ENCODE results near the gene GARRE1.
"Not testable (repeated sequence)": the region's sequence is repeated elsewhere in the genome, so short reads cannot be mapped to it uniquely, and the experiment has no call there.

GARRE1 gene

GRCh38 chr19:34259367-34260095 lies 5.2 kb downstream of the GARRE1 start:
- no peak for DNase-seq (ENCODE audit: low read depth, low spot score)

GRCh38 chr19:34260771-34261173 lies 6.4 kb downstream of the GARRE1 start:
- no peak for DNase-seq (ENCODE audit: low read depth, low spot score)

- DNase-seq (ENCODE audit: low read depth, low spot score) = no peak
Observed at GRCh38 chr19:34261334-34262109, 7.2 kb downstream of the GARRE1 start.

GRCh38 chr19:34263745-34264237 lies 9.4 kb downstream of the GARRE1 start:
- DNase-seq (ENCODE audit: low read depth, low spot score) = no peak

- no peak for DNase-seq (ENCODE audit: low read depth, low spot score)
Observed at GRCh38 chr19:34265221-34265650, 10.9 kb downstream of the GARRE1 start.

GRCh38 chr19:34269081-34269480 lies 14.7 kb downstream of the GARRE1 start:
- DNase-seq (ENCODE audit: low read depth, low spot score) = no peak

GRCh38 chr19:34269489-34269888 lies 15.1 kb downstream of the GARRE1 start:
- no peak for DNase-seq (ENCODE audit: low read depth, low spot score)

GRCh38 chr19:34269968-34270621 lies 15.7 kb downstream of the GARRE1 start:
- peak; percentile 1 for DNase-seq (ENCODE audit: low read depth, low spot score)

- no peak for DNase-seq (ENCODE audit: low read depth, low spot score)
Observed at GRCh38 chr19:34273121-34273520, 18.8 kb downstream of the GARRE1 start.

GRCh38 chr19:34274284-34274826 lies 20.0 kb downstream of the GARRE1 start:
- no peak for DNase-seq (ENCODE audit: low read depth, low spot score)

GRCh38 chr19:34274827-34275625 lies 20.7 kb downstream of the GARRE1 start:
- DNase-seq (ENCODE audit: low read depth, low spot score) = no peak

GRCh38 chr19:34275705-34276104 lies 21.4 kb downstream of the GARRE1 start:
- DNase-seq (ENCODE audit: low read depth, low spot score) = no peak

- DNase-seq (ENCODE audit: low read depth, low spot score) = no peak
Observed at GRCh38 chr19:34276614-34277013, 22.3 kb downstream of the GARRE1 start.

- no peak for DNase-seq (ENCODE audit: low read depth, low spot score)
Observed at GRCh38 chr19:34277244-34277643, 22.9 kb downstream of the GARRE1 start.

GRCh38 chr19:34278783-34279182 lies 24.4 kb downstream of the GARRE1 start:
- no peak for DNase-seq (ENCODE audit: low read depth, low spot score)

GRCh38 chr19:34281444-34281843 lies 27.1 kb downstream of the GARRE1 start:
- not testable (repeated sequence) for DNase-seq (ENCODE audit: low read depth, low spot score)

GRCh38 chr19:34282611-34283519 lies 28.5 kb downstream of the GARRE1 start:
- no peak for DNase-seq (ENCODE audit: low read depth, low spot score)

- no peak for DNase-seq (ENCODE audit: low read depth, low spot score)
Observed at GRCh38 chr19:34284505-34284904, 30.2 kb downstream of the GARRE1 start.

GRCh38 chr19:34287662-34288140 lies 33.3 kb downstream of the GARRE1 start:
- DNase-seq (ENCODE audit: low read depth, low spot score) = no peak

- DNase-seq (ENCODE audit: low read depth, low spot score) = no peak
Observed at GRCh38 chr19:34288381-34288780, 34.0 kb downstream of the GARRE1 start.

Data from activated naive CD8-positive, alpha-beta T cell treated with anti-CD3 and anti-CD28 coated beads, Interleukin-2, amount 50 U/mL, for 16 hours (primary cell).